Hematopoietic multipotent progenitor cell treated with erythropoietin and hydrocortisone succinate and interleukin-3 and kit ligand, for 17 days (in vitro differentiated cells): Measurements from ENCODE around the gene RNF115.
"Not testable (repeated sequence)": the region's sequence is repeated elsewhere in the genome, so short reads cannot be mapped to it uniquely, and the experiment has no call there.

Source experiments
- DNase-seq: peaks from one replicate; pipeline ENCODE4 v3.0.0-alpha.2; 2015; ENCODE audit warnings: low spot score

The RNF115 gene

GRCh38 chr1:145823565-145824498, at the start of gene RNF115, which contains the start of gene POLR3C:
TSS of gene RNF115 (minus strand) at chr1:145824095. CDS start at chr1:145823873, 222 bp downstream.
TSS of gene POLR3C (plus strand) at chr1:145824200. CDS start at chr1:145825777, 1,577 bp downstream.
- DNase-seq = peak; percentile 84

GRCh38 chr1:145871994-145872924, 48.4 kb upstream of the RNF115 start:
- no peak for DNase-seq

- no peak for DNase-seq
Observed at GRCh38 chr1:145868232-145868631, 44.3 kb upstream of the RNF115 start.

GRCh38 chr1:145863282-145864018, 39.6 kb upstream of the RNF115 start:
- DNase-seq = no peak

GRCh38 chr1:145859491-145860023, 35.7 kb upstream of the RNF115 start:
- peak; percentile 52 for DNase-seq

- DNase-seq = peak; percentile 60
Observed at GRCh38 chr1:145858901-145859490, 35.1 kb upstream of the RNF115 start, which contains the start of gene PIAS3. TSS of gene PIAS3 (minus strand) at chr1:145859081. CDS start at chr1:145858990, 91 bp downstream.

GRCh38 chr1:145858238-145858900, 34.5 kb upstream of the RNF115 start:
- peak; percentile 28 for DNase-seq

- no peak for DNase-seq
Observed at GRCh38 chr1:145857170-145857569, 33.3 kb upstream of the RNF115 start.

- DNase-seq = no peak
Observed at GRCh38 chr1:145855426-145855948, 31.6 kb upstream of the RNF115 start.

- no peak for DNase-seq
Observed at GRCh38 chr1:145849356-145850160, 25.7 kb upstream of the RNF115 start.

- no peak for DNase-seq
Observed at GRCh38 chr1:145847827-145848226, 23.9 kb upstream of the RNF115 start.

GRCh38 chr1:145846201-145846612, 22.3 kb upstream of the RNF115 start:
- peak; percentile 37 for DNase-seq

GRCh38 chr1:145845514-145846161, 21.7 kb upstream of the RNF115 start, which contains the start of gene NUDT17:
TSS of gene NUDT17 (plus strand) at chr1:145845630. CDS start at chr1:145845641, 11 bp downstream.
- DNase-seq = peak; percentile 85

- DNase-seq = no peak
Observed at GRCh38 chr1:145845144-145845513, 21.2 kb upstream of the RNF115 start.

GRCh38 chr1:145843031-145843430, 19.1 kb upstream of the RNF115 start:
- no peak for DNase-seq

GRCh38 chr1:145837656-145838055, 13.8 kb upstream of the RNF115 start:
- no peak for DNase-seq

GRCh38 chr1:145830810-145831209, 6.9 kb upstream of the RNF115 start:
- DNase-seq = not testable (repeated sequence)

- DNase-seq = peak; percentile 74
Observed at GRCh38 chr1:145828367-145829026, 4.6 kb upstream of the RNF115 start.
